Lower lobe of right lung (tissue), 2 donors: Measurements from ENCODE around the gene POLK. TPM values are rescaled to one million over a fixed set of nuclear protein-coding genes. Genes with fewer than 3 reads are reported as not detected.
A peak's percentile ranks its signal among the peaks of the same experiment; 100 is the strongest.
"Not testable (repeated sequence)": the region's sequence is repeated elsewhere in the genome, so short reads cannot be mapped to it uniquely, and the experiment has no call there.

Experiments used
- ATAC-seq, 2 donors: fragments of 200-7000 bp; cut with Tn5 transposase; one replicate each; pipeline ENCODE4 v1.9.1; 2020 to 2022; ENCODE audit warnings: mild to moderate bottlenecking in 2 of 2, moderate library complexity in 2 of 2
- DNase-seq: peaks from one replicate; pipeline ENCODE4 v3.0.0-alpha.2; 2020
- H3K27ac ChIP-seq: fragments of 200-600 bp; one replicate; pipeline ENCODE4 v1.8.0; 2022
- H3K27me3 ChIP-seq: fragments of 200-600 bp; one replicate; pipeline ENCODE4 v1.8.0; 2022; ENCODE audit warnings: low read depth
- H3K36me3 ChIP-seq: fragments of 200-600 bp; one replicate; pipeline ENCODE4 v1.8.0; 2022; ENCODE audit warnings: mild to moderate bottlenecking
- H3K4me1 ChIP-seq: fragments of 200-600 bp; one replicate; pipeline ENCODE4 v1.8.0; 2022
- H3K4me3 ChIP-seq: fragments of 200-600 bp; one replicate; pipeline ENCODE4 v1.8.0; 2022; ENCODE audit warnings: mild to moderate bottlenecking
- H3K9me3 ChIP-seq: fragments of 200-600 bp; one replicate; pipeline ENCODE4 v1.8.0; 2022
- intact Hi-C: fragments of 100-400 bp; cut with DNase I; formaldehyde crosslinking; loops from one replicate; pipeline ENCODE4 v1.11.0; 2022
- total RNA-seq: library from RNA; stranded (reverse); fragmentation: NEBNext Ultra II Directional; extraction: Animal tissue kit (Norgen Biotek cat#: 25700); gene quantifications from one replicate; pipeline ENCODE4 v1.2.1, GENCODE V29; 2021
- TF ChIP-seq, protein P1 (sequence below): fragments of 200-600 bp; IDR thresholded peaks from one replicate; pipeline ENCODE4 v1.8.0; 2022; ENCODE audit warnings: antibody characterized with exemption, mild to moderate bottlenecking
- donor health status: DM: no; HTN: yes; CAD: no; lungs with severe emphysema.

The POLK gene
- total RNA-seq, 1 donor from 2014 or later: 39.6 TPM

- no peaks in the 10 kb centered on the region for H3K27me3 ChIP-seq
- peaks cover 6% of the 10 kb centered on the region for H3K36me3 ChIP-seq
- H3K4me1 ChIP-seq: no peaks in the 10 kb centered on the region
- ATAC-seq (peak; percentile 34 to 51), DNase-seq (no peak)
- H3K27ac ChIP-seq: peak overlapping the region; percentile 33
- peaks cover 12% of the 10 kb centered on the region for H3K9me3 ChIP-seq
- H3K4me3 ChIP-seq: no peak overlapping the region
- intact Hi-C loops: no loop called here
- TF ChIP-seq, protein P1, sequence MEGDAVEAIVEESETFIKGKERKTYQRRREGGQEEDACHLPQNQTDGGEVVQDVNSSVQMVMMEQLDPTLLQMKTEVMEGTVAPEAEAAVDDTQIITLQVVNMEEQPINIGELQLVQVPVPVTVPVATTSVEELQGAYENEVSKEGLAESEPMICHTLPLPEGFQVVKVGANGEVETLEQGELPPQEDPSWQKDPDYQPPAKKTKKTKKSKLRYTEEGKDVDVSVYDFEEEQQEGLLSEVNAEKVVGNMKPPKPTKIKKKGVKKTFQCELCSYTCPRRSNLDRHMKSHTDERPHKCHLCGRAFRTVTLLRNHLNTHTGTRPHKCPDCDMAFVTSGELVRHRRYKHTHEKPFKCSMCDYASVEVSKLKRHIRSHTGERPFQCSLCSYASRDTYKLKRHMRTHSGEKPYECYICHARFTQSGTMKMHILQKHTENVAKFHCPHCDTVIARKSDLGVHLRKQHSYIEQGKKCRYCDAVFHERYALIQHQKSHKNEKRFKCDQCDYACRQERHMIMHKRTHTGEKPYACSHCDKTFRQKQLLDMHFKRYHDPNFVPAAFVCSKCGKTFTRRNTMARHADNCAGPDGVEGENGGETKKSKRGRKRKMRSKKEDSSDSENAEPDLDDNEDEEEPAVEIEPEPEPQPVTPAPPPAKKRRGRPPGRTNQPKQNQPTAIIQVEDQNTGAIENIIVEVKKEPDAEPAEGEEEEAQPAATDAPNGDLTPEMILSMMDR: no peak
Measured at GRCh38 chr5:75558981-75559632, 47.4 kb downstream of the POLK start.

- intact Hi-C loops, H3K36me3 ChIP-seq, H3K4me3 ChIP-seq, H3K27me3 ChIP-seq, H3K27ac ChIP-seq, ATAC-seq, DNase-seq, H3K4me1 ChIP-seq: not testable (repeated sequence)
- peaks cover 12% of the 10 kb centered on the region for H3K9me3 ChIP-seq
Measured at GRCh38 chr5:75560655-75561054, 49.0 kb downstream of the POLK start.

GRCh38 chr5:75565991-75566709 is 54.5 kb downstream of the POLK start:
- H3K4me3 ChIP-seq, DNase-seq, intact Hi-C loops, H3K27me3 ChIP-seq, H3K36me3 ChIP-seq: not testable (repeated sequence)
- Histone ChIP-seq H3K4me1 (peaks cover 31% of the 10 kb centered on the region), H3K27ac (peak overlapping the region; percentile 46), H3K9me3 (peaks cover 12% of the 10 kb centered on the region)
- peak; percentile 60 to 83 for ATAC-seq

GRCh38 chr5:75566710-75567309 is 55.1 kb downstream of the POLK start:
- H3K27me3 ChIP-seq: no peaks in the 10 kb centered on the region
- TF ChIP-seq, protein P1: no peak
- peak overlapping the region; percentile 46 for H3K27ac ChIP-seq
- ATAC-seq: peak; percentile 94 to 98
- peaks cover 31% of the 10 kb centered on the region for H3K4me1 ChIP-seq
- peaks cover 12% of the 10 kb centered on the region for H3K9me3 ChIP-seq
- no peak for DNase-seq
- no peak overlapping the region for H3K4me3 ChIP-seq
- intact Hi-C loops: no loop called here
- peaks cover 9% of the 10 kb centered on the region for H3K36me3 ChIP-seq

- peaks cover 12% of the 10 kb centered on the region for H3K9me3 ChIP-seq
- TF ChIP-seq, protein P1: no peak
- peak; percentile 58 to 71 for ATAC-seq
- H3K4me1 ChIP-seq: peaks cover 31% of the 10 kb centered on the region
- H3K27me3 ChIP-seq: no peaks in the 10 kb centered on the region
- DNase-seq: no peak
- H3K27ac ChIP-seq: no peak overlapping the region
- no peak overlapping the region for H3K4me3 ChIP-seq
- intact Hi-C loops: no loop called here
- H3K36me3 ChIP-seq: peaks cover 9% of the 10 kb centered on the region
Measured at GRCh38 chr5:75567710-75568109, 56.0 kb downstream of the POLK start.

DNA sequence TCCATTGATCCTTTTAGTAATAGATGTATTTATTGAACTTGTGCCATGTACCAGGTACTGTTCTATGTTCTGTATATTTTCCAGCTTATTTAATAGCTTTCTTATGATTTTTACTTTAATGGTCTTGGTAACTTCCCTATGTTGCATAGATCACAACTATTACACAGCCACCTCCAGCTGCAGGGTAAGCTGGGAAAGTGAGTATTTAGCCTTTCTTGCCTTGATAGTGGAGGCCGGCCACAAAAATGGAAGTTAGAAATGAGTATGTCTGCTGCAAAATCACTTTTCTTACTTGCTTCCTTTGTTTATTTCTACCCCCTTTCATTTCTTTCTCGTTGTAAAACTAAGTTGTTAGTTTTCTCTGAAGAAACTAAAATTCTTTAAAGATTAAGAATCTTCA is 56.5 kb downstream of the POLK start:
- H3K36me3 ChIP-seq: peaks cover 9% of the 10 kb centered on the region
- H3K4me1 ChIP-seq: peaks cover 31% of the 10 kb centered on the region
- DNase-seq: no peak
- H3K9me3 ChIP-seq: peaks cover 9% of the 10 kb centered on the region
- no peaks in the 10 kb centered on the region for H3K27me3 ChIP-seq
- H3K27ac ChIP-seq: no peak overlapping the region
- no peak overlapping the region for H3K4me3 ChIP-seq
- intact Hi-C loops: no loop called here
- TF ChIP-seq, protein P1: no peak
- no peak for ATAC-seq
